NCI-H748 treated with DMSO at 0.1 percent for 48 hours (cell line): ENCODE results near the gene COPS4.
"Not testable (repeated sequence)": the region's sequence is repeated elsewhere in the genome, so short reads cannot be mapped to it uniquely, and the experiment has no call there.

Source experiments
- DNase-seq: peaks from one replicate; lab custom pipeline; 2025; lab: John Stamatoyannopoulos, UW

Gene COPS4

DNA sequence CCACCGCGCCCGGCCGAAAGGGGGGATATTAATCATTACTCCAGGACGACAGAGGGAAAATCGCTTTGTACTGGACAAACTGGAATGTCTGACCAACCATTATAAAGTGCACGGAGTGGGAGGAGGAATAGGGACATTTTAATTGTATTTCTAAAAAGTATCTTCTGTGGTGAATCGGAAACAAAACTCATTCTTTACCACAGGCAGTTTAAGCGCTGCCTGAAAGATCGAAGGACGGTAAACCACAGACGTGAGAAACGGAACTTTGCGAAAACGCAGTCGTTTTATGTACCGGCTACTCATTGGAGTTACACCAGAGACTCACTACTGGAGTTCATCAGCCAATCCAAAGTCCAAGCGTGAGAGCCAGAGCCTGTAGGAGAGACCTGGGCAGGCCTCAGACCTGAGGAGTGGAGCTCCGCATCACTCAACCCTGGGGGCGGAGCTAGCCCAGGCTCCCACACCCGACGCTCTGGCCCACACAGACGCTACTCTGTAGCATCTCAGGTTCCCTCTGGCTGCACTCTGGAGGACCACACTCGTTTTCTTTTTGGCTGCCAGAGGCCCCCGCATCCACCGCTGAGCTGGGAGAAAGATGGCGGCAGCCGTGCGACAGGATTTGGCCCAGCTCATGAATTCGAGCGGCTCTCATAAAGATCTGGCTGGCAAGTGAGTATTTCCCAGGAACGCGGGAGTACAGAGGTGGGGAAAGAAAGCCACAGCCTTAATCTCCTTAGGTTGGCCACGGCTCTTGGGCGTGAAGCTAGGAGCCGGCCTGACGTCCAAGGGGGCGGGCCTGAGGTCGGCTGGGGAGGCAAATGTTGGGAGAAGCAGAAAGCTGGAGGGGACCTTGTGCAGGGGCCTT lies at the start of gene COPS4:
Gene COPS4, plus strand, starts transcription at position 554 of the 865 bp plus-strand sequence. Its CDS starts 42 bp downstream, at position 596.
- peak; percentile 93 for DNase-seq

DNA sequence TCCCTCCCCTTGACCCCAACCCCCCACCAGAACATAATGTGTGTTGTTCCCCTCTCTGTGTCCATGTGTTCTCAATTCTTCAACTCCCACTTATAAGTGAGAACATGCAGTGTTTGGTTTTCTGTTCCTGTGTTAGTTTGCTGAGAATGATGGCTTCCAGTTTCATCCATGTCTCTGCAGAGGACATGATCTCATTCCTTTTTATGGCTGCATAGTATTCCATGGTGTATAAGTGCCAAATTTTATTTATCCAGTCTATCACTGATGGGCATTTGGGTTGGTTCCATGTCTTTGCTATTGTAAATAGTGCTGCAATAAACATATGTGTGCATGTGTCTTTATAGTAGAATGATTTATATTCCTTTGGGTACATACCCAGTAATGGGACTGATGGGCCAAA lies 47.5 kb upstream of the COPS4 start:
- DNase-seq: not testable (repeated sequence)

DNA sequence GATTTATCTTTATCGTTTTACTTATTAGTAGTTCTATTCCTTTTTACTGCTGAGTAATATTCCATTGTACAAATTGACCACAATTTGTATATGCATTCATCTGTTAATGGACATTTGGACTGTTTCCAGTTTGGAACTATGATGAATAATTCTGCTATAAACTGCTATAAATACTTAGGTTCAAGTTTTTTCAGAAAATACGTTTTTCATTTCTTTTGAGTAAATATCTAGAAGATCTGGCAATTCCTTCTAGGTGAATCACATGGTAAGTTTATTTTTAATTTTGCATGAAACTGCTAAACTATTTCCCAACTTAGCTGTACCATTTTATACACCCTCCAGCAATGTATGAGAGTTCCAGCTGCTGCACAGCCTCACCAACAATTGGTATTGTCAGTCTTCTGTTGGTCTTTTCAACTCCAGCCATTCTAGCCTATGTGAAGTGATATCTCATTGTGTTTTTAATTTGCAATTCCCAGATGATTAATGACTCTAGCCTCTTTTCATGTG lies 46.6 kb upstream of the COPS4 start:
- no peak for DNase-seq

DNA sequence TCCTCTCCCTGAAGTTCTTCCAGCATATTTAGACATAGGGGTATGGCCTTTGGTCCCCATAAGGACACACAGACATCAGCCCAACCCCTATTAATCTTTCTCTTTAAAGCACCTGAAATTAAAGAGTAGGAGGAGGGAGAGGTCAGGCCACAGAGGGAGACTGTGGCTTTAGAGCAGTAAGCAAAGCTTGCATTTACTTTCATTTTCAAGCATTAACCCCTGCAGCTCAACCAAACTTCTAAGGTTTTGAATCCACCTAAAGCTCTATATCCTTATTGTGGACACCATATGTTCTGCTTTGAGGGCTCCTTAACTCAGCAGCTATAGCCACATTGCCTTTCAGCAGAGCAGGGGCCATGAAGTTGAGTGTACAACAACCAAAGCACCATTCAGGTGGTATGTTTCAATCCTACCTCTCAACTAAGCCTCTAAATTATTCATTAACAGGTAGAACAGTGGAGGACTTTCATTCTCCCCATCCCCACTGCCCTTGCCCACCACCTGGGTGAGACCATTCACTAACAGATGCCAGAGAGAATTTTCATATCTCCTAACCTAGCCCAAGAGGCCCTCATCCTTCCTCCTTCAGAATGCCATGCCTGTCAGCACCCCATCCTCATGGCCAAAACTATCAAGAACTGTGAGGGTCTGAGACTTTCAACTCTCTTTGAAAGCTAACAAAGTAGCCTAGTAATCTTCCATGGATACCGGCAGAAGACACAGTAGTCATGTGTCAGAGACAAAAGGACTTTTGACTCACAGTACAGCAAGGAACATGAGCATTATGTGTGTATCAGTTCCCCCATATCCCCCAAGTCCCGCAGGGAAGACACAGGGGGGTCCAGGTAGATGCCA lies 45.2 kb upstream of the COPS4 start:
- no peak for DNase-seq

DNA sequence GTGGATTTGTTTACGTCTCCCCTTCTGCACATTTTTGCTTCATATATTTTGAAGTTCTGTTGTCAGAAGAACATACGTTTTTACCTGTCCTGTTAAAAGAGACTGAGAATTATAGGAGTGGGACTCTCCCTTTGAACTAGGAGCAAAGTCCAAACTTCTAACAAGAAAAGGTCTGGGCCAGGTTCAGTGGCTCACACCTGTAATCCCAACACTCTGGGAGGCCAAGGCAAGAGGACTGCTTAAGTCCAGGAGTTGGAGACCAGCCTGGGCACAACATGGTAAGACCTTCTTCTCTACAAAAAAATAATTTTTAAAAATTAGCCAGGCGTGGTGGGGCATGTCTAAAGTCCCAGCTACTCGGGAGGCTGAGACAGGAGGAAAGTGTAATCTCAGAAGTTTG lies 40.1 kb upstream of the COPS4 start:
- no peak for DNase-seq

DNA sequence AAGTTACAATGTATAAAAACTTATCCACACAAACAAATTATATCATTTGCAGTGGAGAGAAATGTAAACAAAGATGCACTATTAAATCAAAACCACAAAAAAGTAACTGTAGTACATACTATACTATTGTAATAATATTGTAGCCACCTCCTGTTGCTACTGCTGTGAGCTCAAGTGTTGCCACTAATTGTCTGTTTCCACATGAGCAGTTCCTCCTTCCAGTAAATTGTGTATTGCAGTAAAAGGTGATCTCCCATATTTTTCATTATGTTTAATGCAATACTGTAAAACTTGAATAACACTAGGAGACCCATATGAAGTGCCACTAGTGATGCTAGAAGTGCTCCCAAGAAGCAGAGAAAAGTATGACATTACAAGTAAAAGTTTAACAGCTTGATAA lies 36.1 kb upstream of the COPS4 start:
- no peak for DNase-seq

DNA sequence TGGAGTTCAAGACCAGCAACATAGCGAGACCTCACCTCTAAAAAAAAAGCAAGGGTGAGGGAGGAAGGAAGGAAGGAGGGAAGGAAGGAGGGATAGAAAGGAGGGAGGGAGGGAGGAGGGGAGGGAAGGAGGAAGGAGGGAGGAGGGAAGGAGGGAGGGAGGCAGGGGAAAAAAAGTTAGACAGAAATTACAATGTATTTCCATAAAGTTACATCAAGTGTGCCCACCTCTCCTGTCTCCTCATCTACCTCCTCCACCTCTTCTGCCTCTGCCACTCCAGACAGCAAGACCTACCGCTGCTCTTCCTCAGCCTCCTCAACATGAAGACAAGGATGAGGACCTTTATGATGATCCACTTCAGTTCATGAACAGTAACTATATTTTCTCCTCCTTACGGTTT lies 32.7 kb upstream of the COPS4 start:
- DNase-seq: no peak

DNA sequence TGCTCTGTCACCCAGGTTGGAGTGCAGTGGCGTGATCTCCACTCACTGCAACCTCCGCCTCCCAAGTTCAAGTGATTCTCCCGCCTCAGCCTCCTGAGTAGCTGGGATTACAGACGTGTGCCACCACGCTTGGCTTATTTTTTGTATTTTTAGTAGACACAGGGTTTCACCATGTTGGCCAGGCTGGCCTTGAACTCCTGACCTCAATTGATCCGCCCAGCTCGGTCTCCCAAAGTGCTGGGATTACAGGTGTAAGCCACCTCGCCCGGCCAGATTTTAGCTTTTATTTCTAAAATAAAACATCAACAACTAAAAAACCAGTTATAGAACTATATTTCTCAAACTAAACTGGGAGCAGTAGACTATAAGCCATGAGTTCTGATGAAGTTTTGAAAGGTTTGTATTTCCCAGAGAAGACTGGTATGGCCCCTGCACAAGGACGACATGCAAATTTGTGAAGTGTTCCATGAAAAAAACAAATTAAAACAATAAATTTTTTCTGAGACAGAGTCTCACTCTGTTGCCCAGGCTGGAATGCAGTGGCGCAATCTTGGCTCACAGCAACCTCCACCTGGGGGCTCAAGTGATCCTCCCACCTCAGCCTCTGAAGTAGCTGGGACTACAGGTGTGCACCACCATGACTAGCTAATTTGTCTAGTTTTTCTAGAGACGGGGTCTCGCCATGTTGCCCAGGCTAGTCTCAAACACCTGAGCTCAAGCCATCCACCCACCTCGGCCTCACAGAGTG lies 31.8 kb upstream of the COPS4 start:
- DNase-seq: not testable (repeated sequence)

DNA sequence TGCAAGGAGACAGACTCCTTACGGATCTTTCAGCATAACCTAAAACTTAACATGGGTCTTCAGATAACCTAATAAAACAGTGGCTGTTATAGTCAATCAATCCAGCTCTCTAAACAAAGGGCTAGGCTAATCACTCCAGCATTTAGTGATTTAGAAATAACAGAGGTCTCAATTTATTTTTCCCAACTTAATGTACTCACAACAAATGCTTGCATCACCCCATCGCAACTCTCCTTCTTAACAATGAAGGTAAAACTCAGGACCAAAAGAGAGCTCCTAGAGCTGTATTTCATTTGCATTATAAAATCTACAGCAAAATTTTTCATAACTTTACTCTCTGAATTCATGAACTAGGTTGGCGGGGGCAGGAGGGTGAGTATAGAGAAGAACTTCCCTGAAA lies 25.5 kb upstream of the COPS4 start:
- no peak for DNase-seq

DNA sequence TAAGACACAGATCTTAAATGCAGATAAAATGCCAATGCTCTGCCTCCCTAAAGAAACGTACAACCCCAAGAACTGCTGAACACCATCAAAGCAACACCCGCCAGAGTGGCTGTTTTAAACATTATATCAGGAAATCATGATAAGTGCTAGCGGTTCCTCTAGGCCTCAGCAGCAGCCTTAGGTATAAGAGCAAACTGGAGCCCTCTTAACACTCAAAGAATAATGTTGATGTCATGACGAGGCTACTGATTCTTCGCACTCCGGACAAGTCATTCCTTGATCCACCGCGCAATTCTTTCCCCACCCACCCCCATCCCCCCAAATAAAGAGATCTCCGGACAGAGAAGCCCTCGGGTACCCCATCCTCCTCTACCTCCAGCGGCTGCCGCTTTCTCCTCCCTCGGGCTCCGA lies 24.9 kb upstream of the COPS4 start:
- DNase-seq: no peak

DNA sequence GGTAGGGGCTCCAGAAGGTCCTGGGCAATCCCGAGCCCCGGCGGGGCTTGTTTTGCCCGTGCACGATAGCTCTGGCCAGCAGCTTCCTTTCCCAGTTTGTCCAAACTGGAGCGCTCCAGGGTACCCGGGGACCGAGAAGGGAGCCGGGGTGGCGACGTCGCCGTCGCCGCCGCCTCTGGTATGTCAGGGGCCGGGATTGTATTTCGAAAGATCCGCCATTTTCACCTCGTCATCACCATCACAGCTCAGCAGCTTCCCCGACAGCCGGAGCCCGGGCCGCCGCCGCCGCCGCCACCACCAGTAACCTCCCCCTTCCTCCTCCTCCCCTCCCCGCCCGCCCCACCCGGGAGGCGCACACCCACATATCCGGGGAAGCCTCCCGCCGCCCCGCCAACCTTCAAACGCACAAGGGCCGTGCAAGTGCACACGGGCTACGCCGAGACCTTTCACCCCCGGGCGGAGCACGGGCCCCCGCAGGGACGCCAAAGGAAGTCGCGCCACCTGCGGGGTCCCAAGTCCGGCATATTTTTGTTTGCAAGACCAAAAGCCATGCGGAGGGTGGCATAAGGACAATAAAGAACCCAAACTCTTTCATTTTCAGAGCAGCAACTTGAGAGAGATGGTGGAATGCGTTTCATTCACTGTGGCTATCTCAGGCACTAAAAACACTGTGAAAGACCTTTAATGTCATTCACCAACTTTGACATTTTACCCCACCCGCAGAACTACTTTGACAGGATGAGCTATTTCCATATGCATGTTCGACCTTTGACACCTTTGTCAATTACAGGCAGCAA lies 24.3 kb upstream of the COPS4 start, which contains the start of gene LIN54:
Gene LIN54, minus strand, starts transcription at position 302 of the 797 bp plus-strand sequence. CDS start 25,979 bp downstream, outside the sequence.
- DNase-seq: peak; percentile 27

DNA sequence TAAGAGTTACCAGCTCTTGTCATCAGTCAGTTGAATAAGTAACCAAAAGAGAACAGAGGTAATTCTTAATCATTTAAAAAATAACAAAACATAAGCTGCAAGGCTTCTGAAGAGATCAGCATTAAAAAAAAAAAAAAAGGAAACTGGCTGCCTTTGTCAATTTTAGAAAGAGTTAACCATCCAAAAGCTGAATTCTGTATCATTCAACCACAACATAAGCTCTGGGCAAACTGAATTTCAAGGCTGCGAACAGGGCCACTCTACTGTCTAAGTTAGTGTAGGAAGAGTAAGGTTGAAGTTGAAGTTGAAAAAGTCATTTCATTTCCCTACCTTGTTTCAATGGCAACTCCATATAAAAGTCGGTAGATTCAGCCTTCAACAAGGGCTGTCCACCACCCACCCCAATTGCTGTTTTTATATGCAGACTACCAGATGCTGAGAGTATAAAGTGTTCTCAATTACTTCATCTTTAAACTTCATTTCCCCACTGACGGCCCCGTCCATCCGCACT lies 23.2 kb upstream of the COPS4 start:
- peak; percentile 30 for DNase-seq

DNA sequence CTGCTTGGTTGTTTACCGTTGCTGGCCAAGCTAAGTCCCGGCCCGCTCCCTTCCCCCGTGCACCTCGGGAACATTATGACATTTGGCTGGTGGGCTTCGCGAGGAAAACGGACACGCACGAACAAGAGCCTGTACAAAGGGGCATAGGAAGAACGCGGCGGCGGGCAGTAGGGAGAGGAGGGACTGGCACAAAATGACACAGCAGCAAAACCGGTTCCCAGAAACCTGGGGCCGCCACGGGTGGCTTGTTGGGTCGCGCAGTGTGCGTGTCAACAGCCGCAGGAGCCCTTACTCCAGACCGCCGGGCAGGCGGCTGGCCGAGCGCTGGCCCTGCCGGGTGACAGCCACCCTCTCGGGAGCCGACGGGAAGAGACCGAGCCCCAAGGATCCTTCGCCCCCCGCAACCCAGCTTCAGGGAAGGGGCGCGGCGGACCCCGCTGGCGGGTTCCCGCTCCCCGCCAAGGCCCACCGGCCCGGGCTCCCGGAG lies 22.7 kb upstream of the COPS4 start:
- peak; percentile 30 for DNase-seq

DNA sequence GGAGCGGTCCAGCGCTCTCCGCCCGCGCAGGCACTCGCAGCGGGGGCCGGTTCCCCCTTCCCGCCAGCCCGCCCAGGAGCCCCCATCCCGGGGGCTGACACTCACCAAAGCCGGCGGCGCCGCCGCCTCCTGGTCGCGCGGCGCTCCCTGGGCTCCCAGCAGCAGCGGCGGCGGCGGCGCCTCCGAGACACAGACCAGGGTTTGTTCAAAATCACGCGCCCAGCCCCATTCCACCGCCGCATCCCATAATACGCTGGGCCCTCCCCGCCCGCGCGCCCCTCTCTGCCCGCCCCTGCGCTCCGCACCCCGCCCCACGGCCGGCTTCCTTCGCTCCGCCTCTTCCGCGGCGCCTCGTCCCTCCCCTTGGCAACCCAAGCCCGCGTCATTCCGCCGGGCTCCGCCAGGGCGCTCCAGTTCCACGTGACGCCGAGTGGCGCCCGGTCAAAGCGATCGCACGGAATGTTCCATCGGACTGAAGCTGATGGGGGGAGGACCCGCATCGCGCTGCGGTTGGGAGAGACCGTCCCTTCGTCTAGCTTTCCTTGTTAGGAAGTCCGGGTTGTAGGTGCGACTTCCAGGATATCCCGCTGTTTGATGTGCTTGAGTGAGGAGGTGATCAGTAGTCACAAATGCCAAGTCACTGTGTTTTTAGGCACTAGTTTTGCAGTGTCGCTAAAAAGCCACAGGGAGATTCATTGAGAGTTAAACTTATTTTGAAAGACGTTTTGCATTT lies 22.1 kb upstream of the COPS4 start:
- DNase-seq: peak; percentile 83

DNA sequence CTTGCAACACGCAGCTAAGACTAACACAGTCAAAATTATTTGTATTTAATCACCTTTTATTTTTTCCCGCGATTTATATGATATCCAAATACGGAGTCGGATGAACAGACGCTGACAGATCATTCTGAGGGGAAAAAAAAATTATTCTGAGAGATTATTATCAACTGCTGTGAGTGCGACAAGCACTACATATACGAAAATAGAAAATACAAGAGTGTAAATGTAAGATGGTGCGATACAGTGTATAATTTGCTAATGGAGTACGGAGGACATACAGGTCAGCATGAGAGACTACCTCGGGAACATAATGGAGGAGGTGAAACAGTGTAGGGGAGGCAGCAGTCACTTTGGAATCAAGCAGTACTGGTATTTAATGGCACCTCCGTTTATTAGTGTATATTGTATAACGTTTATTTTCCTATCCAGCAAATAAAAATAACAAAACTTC lies 21.5 kb upstream of the COPS4 start:
- DNase-seq: peak; percentile 16

DNA sequence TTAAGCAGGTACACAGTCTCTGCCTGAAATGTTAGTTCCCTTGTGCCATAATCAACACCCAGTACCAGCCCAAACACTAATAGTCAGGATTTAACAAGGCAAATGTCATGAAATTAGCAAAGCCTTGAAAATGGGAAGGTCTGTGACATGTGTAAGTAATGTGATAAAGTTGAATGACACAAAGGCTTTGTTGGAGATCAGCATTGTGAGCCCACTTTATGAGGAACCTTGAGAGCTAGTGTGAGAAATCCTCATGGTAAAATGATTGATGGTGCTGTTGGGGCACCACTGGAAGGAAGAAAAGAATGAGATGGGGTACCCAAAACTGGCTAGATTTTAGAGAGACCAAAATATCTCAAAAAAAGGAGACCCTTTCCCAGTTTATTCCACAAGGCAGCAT lies 21.1 kb upstream of the COPS4 start:
- no peak for DNase-seq

DNA sequence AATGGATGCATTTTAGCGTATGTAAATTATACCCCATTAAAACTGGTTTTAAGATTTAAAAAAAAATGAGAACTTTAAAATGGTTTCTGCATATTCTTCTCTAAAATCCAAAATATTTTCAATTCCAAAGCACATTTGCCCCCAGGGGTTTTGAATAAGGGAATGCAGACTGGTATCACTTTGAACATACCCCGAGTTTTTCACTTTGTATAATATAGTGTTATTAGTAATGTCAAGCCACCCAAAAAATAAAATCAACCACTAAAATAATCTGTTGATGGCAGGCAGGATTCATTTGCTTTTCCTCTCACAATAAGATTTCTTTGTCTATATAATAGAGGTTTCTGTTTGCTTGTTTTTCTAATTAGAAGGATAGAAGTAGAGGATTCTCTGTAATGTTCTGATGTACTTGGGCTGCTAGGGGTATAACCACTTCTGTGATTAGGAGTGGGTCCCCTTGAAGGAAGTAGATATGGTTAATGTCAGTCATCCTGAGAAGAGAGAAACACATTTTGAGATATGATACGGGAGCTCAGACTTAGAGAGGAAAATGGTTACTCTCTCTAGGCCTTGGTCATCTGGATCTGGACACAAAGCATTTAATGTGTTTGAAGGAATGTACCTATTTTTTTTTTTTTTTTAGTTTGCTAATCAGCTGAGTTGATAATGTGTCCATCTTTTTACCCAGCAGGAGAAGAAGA lies 15.0 kb upstream of the COPS4 start:
- no peak for DNase-seq

DNA sequence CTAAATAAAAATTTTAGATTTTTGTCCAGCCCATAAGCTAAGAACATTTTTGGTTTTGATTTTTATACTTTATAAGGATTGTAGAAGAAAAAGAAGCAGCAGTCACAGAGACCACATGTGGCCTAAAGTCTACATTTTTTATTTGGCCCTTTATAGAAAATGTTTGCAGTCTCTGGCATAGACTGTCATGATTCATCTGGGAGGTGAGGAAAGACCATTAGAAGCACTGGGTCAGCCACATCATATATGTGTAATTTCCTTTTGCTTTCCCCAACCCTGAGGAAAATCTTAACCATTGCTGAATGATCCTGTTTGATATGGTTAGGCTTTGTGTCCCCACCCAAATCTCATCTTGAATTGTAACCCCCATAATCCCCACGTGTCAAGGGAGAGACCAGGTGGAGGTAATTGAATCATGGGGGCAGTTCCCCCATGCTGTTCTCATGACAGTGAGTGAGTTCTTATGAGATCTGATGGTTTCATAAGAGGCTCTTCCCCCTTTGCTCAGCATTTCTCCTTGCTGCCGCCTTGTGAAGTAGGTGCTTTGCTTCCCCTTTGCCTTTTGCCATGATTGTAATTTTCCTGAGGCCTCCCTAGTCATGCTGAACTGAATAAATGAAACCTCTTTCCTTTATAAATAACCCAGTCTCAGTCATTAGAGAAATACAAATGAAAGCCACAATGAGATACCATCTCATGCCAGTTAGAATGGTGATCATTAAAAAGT lies 12.1 kb upstream of the COPS4 start:
- no peak for DNase-seq

DNA sequence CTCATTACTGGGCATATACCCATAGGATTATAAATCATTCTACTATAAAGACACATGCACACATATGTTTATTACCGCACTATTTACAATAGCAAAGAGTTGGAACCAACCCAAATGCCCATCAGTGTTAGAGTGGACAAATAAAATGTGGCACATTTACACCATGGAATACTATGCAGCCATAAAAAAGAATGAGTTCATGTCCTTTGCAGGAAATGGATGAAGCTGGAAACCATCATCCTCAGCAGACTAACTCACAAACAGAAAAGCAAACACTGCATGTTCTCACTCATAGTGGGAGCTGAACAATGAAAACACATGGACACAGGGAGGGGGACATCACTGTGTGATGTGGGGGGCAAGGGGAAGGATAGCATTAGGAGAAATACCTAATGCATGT lies 11.4 kb upstream of the COPS4 start:
- DNase-seq: not testable (repeated sequence)
